Testis (tissue), 3 donors: ENCODE measurements around the gene GLOD4. TPM values are rescaled to one million over a fixed set of nuclear protein-coding genes. Genes with fewer than 3 reads are reported as not detected.
"Not testable (repeated sequence)": the region's sequence is repeated elsewhere in the genome, so short reads cannot be mapped to it uniquely, and the experiment has no call there.

Source experiments
- DNase-seq: peaks from one replicate; pipeline ENCODE4 v3.0.0-alpha.2; 2019
- H3K27ac ChIP-seq, 2 donors: fragments of 200-600 bp; sonication (generic); one replicate each; pipeline ENCODE4 v1.5.1; 2019
- H3K27me3 ChIP-seq: fragments of 200-600 bp; sonication (generic); one replicate; pipeline ENCODE4 v1.5.1; 2019
- H3K36me3 ChIP-seq: fragments of 200-600 bp; sonication (generic); one replicate; pipeline ENCODE4 v1.5.1; 2017; ENCODE audit warnings: low read depth; ENCODE audit errors: missing control alignments
- H3K4me1 ChIP-seq: fragments of 200-600 bp; sonication (generic); one replicate; pipeline ENCODE4 v1.5.1; 2019
- H3K4me3 ChIP-seq, 2 donors: fragments of 200-600 bp; sonication (generic); one replicate each; pipeline ENCODE4 v1.5.1; 2017 to 2019
- H3K9me3 ChIP-seq: fragments of 200-600 bp; sonication (generic); one replicate; pipeline ENCODE4 v1.5.1; 2017
- CTCF ChIP-seq, 3 experiments: fragments of 450-650 bp in 2 of 3; fragments of 200-600 bp in 1 of 3; sonication (generic) in 1 of 3; IDR thresholded peaks; one replicate each; pipeline ENCODE4 v1.5.1; 2016 to 2019; ENCODE audit warnings: antibody characterized with exemption in 3 of 3, mild to moderate bottlenecking in 2 of 3, moderate library complexity in 1 of 3
- POLR2A ChIP-seq: fragments of 450-650 bp; IDR thresholded peaks from one replicate; pipeline ENCODE4 v1.6.1; 2017; ENCODE audit warnings: antibody characterized with exemption, mild to moderate bottlenecking, moderate library complexity
- WGBS, 2 donors: methylation state at CpG; one replicate each; pipeline ENCODE4 v1.1.5; 2018; 5-methylcytosine and 5-hydroxymethylcytosine counted together
- intact Hi-C: fragments of 100-400 bp; cut with DNase I; formaldehyde crosslinking; loops from one replicate; pipeline ENCODE4 v1.15.1; 2023; ENCODE audit warnings: low total_unique reads
- polyA plus RNA-seq: library from polyadenylated mRNA; stranded (reverse); fragments of 350-450 nt; fragmentation: Illumina TruSeq; extraction: RNeasy Lipid Tissue Mini Kit (QIAGEN cat#74804); gene quantifications from one replicate; pipeline ENCODE4 v1.2.3, GENCODE V29; 2014; ENCODE audit warnings: low read depth, low replicate concordance; ENCODE audit not compliant: insufficient read depth
- total RNA-seq, 2 donors: library from RNA; depleted of rRNA; stranded (reverse); fragments of >200 nt; gene quantifications; one replicate each; pipeline ENCODE4 v1.2.3, GENCODE V29; 2016

Gene GLOD4
- total and polyA plus RNA-seq, 3 donors from 2014 or later: 45.0 to 82.8 (median 55.9) TPM

GRCh38 chr17:759964-760363, 22.1 kb downstream of the GLOD4 start:
- Histone ChIP-seq H3K27me3 (no peaks in the 10 kb centered on the region), H3K36me3 (no peaks in the 10 kb centered on the region), H3K9me3 (no peaks in the 10 kb centered on the region), H3K27ac (no peak overlapping the region), H3K4me1 (no peaks in the 10 kb centered on the region), H3K4me3 (no peak overlapping the region)
- intact Hi-C loops: no loop called here
- WGBS, 2 donors: 88 to 90% methylated on average over 5 of the region's 5 CpGs
- TF ChIP-seq CTCF (IDR thresholded peaks at IDR 0.05): no peak
- TF ChIP-seq POLR2A: no peak
- DNase-seq: no peak

- H3K27ac ChIP-seq, H3K9me3 ChIP-seq, H3K4me1 ChIP-seq, intact Hi-C loops, DNase-seq, H3K27me3 ChIP-seq, H3K4me3 ChIP-seq, H3K36me3 ChIP-seq: not testable (repeated sequence)
- WGBS, 2 donors: 67 to 82% methylated on average over 15 of the region's 15 CpGs
Observed at GRCh38 chr17:756010-756567, 26.0 kb downstream of the GLOD4 start.

- 92 to 95% methylated on average over 9 of the region's 9 CpGs for WGBS, 2 donors
- H3K4me1 ChIP-seq: peaks cover 11% of the 10 kb centered on the region
- H3K9me3 ChIP-seq, DNase-seq, intact Hi-C loops, H3K27me3 ChIP-seq, H3K27ac ChIP-seq, H3K4me3 ChIP-seq, H3K36me3 ChIP-seq: not testable (repeated sequence)
Observed at GRCh38 chr17:755319-755961, 26.6 kb downstream of the GLOD4 start.

- H3K27me3 ChIP-seq: no peaks in the 10 kb centered on the region
- peak overlapping the region; percentile 55 to 66 for H3K27ac ChIP-seq
- H3K4me1 ChIP-seq: peaks cover 12% of the 10 kb centered on the region
- DNase-seq: no peak
- TF ChIP-seq POLR2A (no peak), CTCF (IDR thresholded peaks at IDR 0.05) (no peak)
- intact Hi-C loops: no loop called here
- peak overlapping the region; percentile 18 to 49 for H3K4me3 ChIP-seq
- WGBS, 2 donors: 69 to 74% methylated on average over 13 of the region's 13 CpGs
- H3K9me3 ChIP-seq: no peaks in the 10 kb centered on the region
- H3K36me3 ChIP-seq: no peaks in the 10 kb centered on the region
Observed at GRCh38 chr17:753418-753817, 28.7 kb downstream of the GLOD4 start.

- intact Hi-C loops: no loop called here
- DNase-seq: peak; percentile 81
Observed at GRCh38 chr17:752620-753219, 29.4 kb downstream of the GLOD4 start.

More at GRCh38 chr17:752620-753219, 29.4 kb downstream of the GLOD4 start:
- TF ChIP-seq POLR2A (no peak), CTCF (IDR thresholded peaks at IDR 0.05) (no peak)
- H3K27ac ChIP-seq: peak overlapping the region; percentile 63 to 88
- H3K9me3 ChIP-seq: no peaks in the 10 kb centered on the region
- peaks cover 12% of the 10 kb centered on the region for H3K4me1 ChIP-seq
- 16 to 19% methylated on average over 37 of the region's 43 CpGs for WGBS, 2 donors
- no peaks in the 10 kb centered on the region for H3K36me3 ChIP-seq
- H3K4me3 ChIP-seq: peak overlapping the region; percentile 84 to 89
- no peaks in the 10 kb centered on the region for H3K27me3 ChIP-seq
